HCT116 (cell line): ENCODE results near the gene ODF2L.

ENCODE experiments used
- CEBPB ChIP-seq: IDR thresholded peaks from 2 replicates; pipeline ENCODE4 v1.6.1; 2012; ENCODE audit warnings: low read depth
- CTCF ChIP-seq, 3 experiments: fragments of 200-600 bp in 1 of 3; sonication (generic) in 1 of 3; IDR thresholded peaks in 2 of 3; conservative IDR thresholded peaks in 1 of 3; 2 replicates each; pipeline ENCODE4 v1.5.1; 2012 to 2017; ENCODE audit warnings: low read depth in 2 of 3, low read length in 2 of 3, antibody characterized with exemption in 1 of 3, borderline replicate concordance in 1 of 3, control low read depth in 1 of 3, mild to moderate bottlenecking in 1 of 3, mixed read lengths in 1 of 3, mixed run types in 1 of 3, moderate library complexity in 1 of 3; ENCODE audit not compliant: insufficient read depth in 1 of 3
- EGR1 ChIP-seq: IDR thresholded peaks from 2 replicates; pipeline ENCODE4 v1.6.1; 2012; ENCODE audit warnings: low read depth
- ELF1 ChIP-seq: IDR thresholded peaks from 2 replicates; pipeline ENCODE4 v1.6.1; 2012; ENCODE audit warnings: low read depth, borderline replicate concordance
- EZH2 ChIP-seq: fragments of 200-600 bp; sonication (generic); IDR thresholded peaks from 2 replicates; pipeline ENCODE4 v1.6.1; 2017; ENCODE audit warnings: antibody characterized with exemption, mixed run types
- JUND ChIP-seq: IDR thresholded peaks from 2 replicates; pipeline ENCODE4 v1.6.1; 2012
- POLR2A ChIP-seq: IDR thresholded peaks from 2 replicates; pipeline ENCODE4 v1.7.0; 2011; ENCODE audit warnings: borderline replicate concordance; ENCODE audit not compliant: insufficient read depth, insufficient read length; ENCODE audit errors: extremely low read depth
- POLR2AphosphoS5 ChIP-seq: IDR thresholded peaks from 2 replicates; pipeline ENCODE4 v1.6.1; 2011; ENCODE audit warnings: mild to moderate bottlenecking, low read depth, low read length, moderate library complexity
- RAD21 ChIP-seq: IDR thresholded peaks from 2 replicates; pipeline ENCODE4 v1.6.1; 2012; ENCODE audit warnings: low read depth, mild to moderate bottlenecking
- REST ChIP-seq: IDR thresholded peaks from 2 replicates; pipeline ENCODE4 v1.6.1; 2012; ENCODE audit warnings: low read depth
- ZNF274 ChIP-seq: fragments of 200-500 bp; sonication (Bioruptor generic); IDR thresholded peaks from 2 replicates; pipeline ENCODE4 v1.6.1; 2014; ENCODE audit warnings: mild to moderate bottlenecking, low read depth, low read length, inconsistent platforms

- no peak for TF ChIP-seq CEBPB
- TF ChIP-seq JUND: no peak
- no peak for TF ChIP-seq POLR2A
- TF ChIP-seq CTCF (IDR thresholded peaks at IDR 0.05 in 2 of 3, conservative IDR thresholded peaks at IDR 0.05 in 1 of 3; ENCODE audit: borderline replicate concordance in 1 of 3, insufficient read depth in 1 of 3, low read depth in 2 of 3, low read length in 2 of 3): no peak
- no peak for TF ChIP-seq POLR2AphosphoS5
- no peak for TF ChIP-seq EZH2
- no peak for TF ChIP-seq RAD21
- no peak for TF ChIP-seq REST
- no peak for TF ChIP-seq ZNF274
- no peak for TF ChIP-seq EGR1
- TF ChIP-seq ELF1: no peak
These were observed 34.3 kb upstream of the ODF2L start for GRCh38 chr1:86430376-86430775.
